Panc1 (cell line): ENCODE results near the gene ABCD4. TPM values are rescaled to one million over a fixed set of nuclear protein-coding genes. Genes with fewer than 3 reads are reported as not detected.

Experiments used
- ATAC-seq: fragments of 200-7000 bp; cut with Tn5 transposase; 2 replicates; pipeline ENCODE4 v1.9.1; 2020; ENCODE audit warnings: mild to moderate bottlenecking, moderate library complexity
- BruUV-seq: library from RNA; stranded (reverse); fragments of 400-500 nt; replicated peaks from 2 replicates; lab custom pipeline; 2021; lab: Mats Ljungman, UMichigan
- CTCF ChIA-PET: fragments of 300-600 bp; sonication (Branson Sonifier 250); formaldehyde crosslinking; loops from one replicate; lab custom pipeline; 2022; ENCODE audit warnings: antibody characterized with exemption; lab: Charles Lee
- POLR2A ChIA-PET: fragments of 300-600 bp; sonication (Branson Sonifier 250); formaldehyde crosslinking; loops from one replicate; lab custom pipeline; 2022; ENCODE audit warnings: antibody characterized with exemption; lab: Charles Lee
- DNase-seq: peaks from one replicate; pipeline ENCODE4 v3.0.0-alpha.2; 2010; ENCODE audit warnings: low read depth, low spot score
- H3K27ac ChIP-seq: 2 replicates; pipeline ENCODE4 v1.5.1; 2011; ENCODE audit warnings: mild to moderate bottlenecking, low read length, inconsistent platforms
- H3K27me3 ChIP-seq: fragments of 200-500 bp; sonication (Bioruptor generic); 2 replicates; pipeline ENCODE4 v1.6.0; 2014; ENCODE audit warnings: low read length, inconsistent platforms; ENCODE audit not compliant: control insufficient read depth, insufficient read depth
- H3K36me3 ChIP-seq: fragments of 200-500 bp; sonication (Bioruptor generic); 2 replicates; pipeline ENCODE4 v1.5.1; 2014; ENCODE audit warnings: inconsistent platforms, mild to moderate bottlenecking, low read length, moderate library complexity; ENCODE audit not compliant: control insufficient read depth, insufficient read depth
- H3K4me1 ChIP-seq: 2 replicates; pipeline ENCODE4 v1.5.1; 2011; ENCODE audit warnings: inconsistent platforms, mild to moderate bottlenecking, low read length, moderate library complexity; ENCODE audit not compliant: control insufficient read depth, insufficient read depth
- H3K4me3 ChIP-seq, 2 experiments: 2 replicates each; pipeline ENCODE4 v1.5.1; 2011 to 2012; ENCODE audit warnings: low read depth in 2 of 2, low read length in 2 of 2, mild to moderate bottlenecking in 2 of 2, inconsistent platforms in 1 of 2, moderate library complexity in 1 of 2
- H3K9me3 ChIP-seq: fragments of 200-500 bp; sonication (Bioruptor generic); 2 replicates; pipeline ENCODE4 v1.5.1; 2014; ENCODE audit warnings: low read depth, mild to moderate bottlenecking, inconsistent platforms, low read length, moderate library complexity; ENCODE audit not compliant: control insufficient read depth, insufficient read depth
- POLR2AphosphoS5 ChIP-seq: IDR thresholded peaks from 2 replicates; pipeline ENCODE4 v1.6.1; 2012; ENCODE audit warnings: mild to moderate bottlenecking, low read depth, low read length, moderate library complexity
- REST ChIP-seq, 2 experiments: IDR thresholded peaks; 2 replicates each; pipeline ENCODE4 v1.6.1; 2011 to 2012; ENCODE audit warnings: low read depth in 2 of 2, control low read depth in 1 of 2, low read length in 1 of 2, mild to moderate bottlenecking in 1 of 2, moderate library complexity in 1 of 2; ENCODE audit not compliant: insufficient read depth in 1 of 2
- SIN3A ChIP-seq: IDR thresholded peaks from 2 replicates; pipeline ENCODE4 v1.6.1; 2012; ENCODE audit warnings: low read depth, mild to moderate bottlenecking, low read length, moderate library complexity, borderline replicate concordance; ENCODE audit not compliant: insufficient read depth
- TCF7L2 ChIP-seq: IDR thresholded peaks from 2 replicates; pipeline ENCODE4 v1.6.1; 2011; ENCODE audit warnings: mild to moderate bottlenecking, low read depth, low read length, inconsistent platforms
- in situ Hi-C: cut with HindIII; loops from 2 replicates; pipeline ENCODE4 v1.10.0; 2016; ENCODE audit warnings: low sequenced_read_pairs, low pct_unique_long_range_greater_than_20kb
- intact Hi-C: fragments of 100-400 bp; cut with micrococcal nuclease; formaldehyde crosslinking; loops from one replicate; pipeline ENCODE4 v1.10.0; 2022; ENCODE audit not compliant: unreplicated experiment
- total RNA-seq: library from RNA; stranded (reverse); gene quantifications from one replicate; pipeline ENCODE4 v1.2.1, GENCODE V29; 2021; ENCODE audit not compliant: unreplicated experiment
- TF ChIP-seq, protein P1 (sequence below): fragments of 450-650 bp; IDR thresholded peaks from 2 replicates; pipeline ENCODE4 v1.5.1; 2017; ENCODE audit warnings: mild to moderate bottlenecking

The ABCD4 gene
- total RNA-seq, 1 experiment from 2014 or later, result 24.4 TPM

DNA sequence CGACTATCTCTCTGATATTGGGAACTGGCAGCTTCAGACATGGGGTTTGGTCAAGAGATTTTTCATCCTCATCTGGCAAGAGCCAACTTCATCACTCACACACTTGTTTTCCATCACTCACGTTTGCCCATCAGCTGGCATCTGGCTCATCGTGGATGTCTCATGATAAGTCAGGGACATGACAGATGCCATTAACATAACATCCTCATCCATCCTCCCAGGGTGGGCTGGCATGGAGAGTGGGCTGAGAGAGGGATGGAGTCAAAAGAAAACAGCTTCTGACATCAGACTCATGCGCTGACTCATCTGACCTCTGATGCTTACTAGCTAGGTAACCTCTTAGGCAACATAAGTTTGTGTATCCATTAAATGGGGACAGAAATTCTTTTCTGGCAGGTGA lies 65.3 kb downstream of the ABCD4 start:
- no TSS peak for BruUV-seq
- no peak for DNase-seq
- in situ Hi-C loops (no loop called here), intact Hi-C loops (no loop called here)
- Histone ChIP-seq H3K9me3 (no peaks in the 10 kb centered on the region), H3K27me3 (peaks cover 7% of the 10 kb centered on the region; the same call in 1 of the 2 replicates), H3K36me3 (no peaks in the 10 kb centered on the region), H3K4me3 (no peak overlapping the region), H3K4me1 (no peaks in the 10 kb centered on the region; the same call in 1 of the 2 replicates), H3K27ac (no peak overlapping the region)
- ChIA-PET CTCF (no interaction called here), POLR2A (no interaction called here)
- no peak for ATAC-seq
- TF ChIP-seq TCF7L2, result no peak
- TF ChIP-seq SIN3A, result no peak
- TF ChIP-seq POLR2AphosphoS5, result no peak
- TF ChIP-seq, protein P1, sequence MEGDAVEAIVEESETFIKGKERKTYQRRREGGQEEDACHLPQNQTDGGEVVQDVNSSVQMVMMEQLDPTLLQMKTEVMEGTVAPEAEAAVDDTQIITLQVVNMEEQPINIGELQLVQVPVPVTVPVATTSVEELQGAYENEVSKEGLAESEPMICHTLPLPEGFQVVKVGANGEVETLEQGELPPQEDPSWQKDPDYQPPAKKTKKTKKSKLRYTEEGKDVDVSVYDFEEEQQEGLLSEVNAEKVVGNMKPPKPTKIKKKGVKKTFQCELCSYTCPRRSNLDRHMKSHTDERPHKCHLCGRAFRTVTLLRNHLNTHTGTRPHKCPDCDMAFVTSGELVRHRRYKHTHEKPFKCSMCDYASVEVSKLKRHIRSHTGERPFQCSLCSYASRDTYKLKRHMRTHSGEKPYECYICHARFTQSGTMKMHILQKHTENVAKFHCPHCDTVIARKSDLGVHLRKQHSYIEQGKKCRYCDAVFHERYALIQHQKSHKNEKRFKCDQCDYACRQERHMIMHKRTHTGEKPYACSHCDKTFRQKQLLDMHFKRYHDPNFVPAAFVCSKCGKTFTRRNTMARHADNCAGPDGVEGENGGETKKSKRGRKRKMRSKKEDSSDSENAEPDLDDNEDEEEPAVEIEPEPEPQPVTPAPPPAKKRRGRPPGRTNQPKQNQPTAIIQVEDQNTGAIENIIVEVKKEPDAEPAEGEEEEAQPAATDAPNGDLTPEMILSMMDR, result no peak
- TF ChIP-seq REST (IDR thresholded peaks at IDR 0.05; ENCODE audit: insufficient read depth in 1 of 2, low read depth in 2 of 2, low read length in 1 of 2), result no peak

Other genes with a start within 250 kb of the ABCD4 start
- gene ALDH6A1, start 218.5 kb downstream of the ABCD4 start, total RNA-seq, result 2.1 TPM
- gene LIN52, start 218.0 kb downstream of the ABCD4 start, total RNA-seq, result 6.7 TPM
- not detected for gene VSX2, start 63.5 kb downstream of the ABCD4 start, total RNA-seq
- not detected for gene VRTN, start 45.5 kb upstream of the ABCD4 start, total RNA-seq
- not detected for gene SYNDIG1L, start 123.3 kb upstream of the ABCD4 start, total RNA-seq
- gene NPC2, start 190.4 kb upstream of the ABCD4 start, total RNA-seq, result 141 TPM
- 26.1 TPM for gene ISCA2, start 190.8 kb upstream of the ABCD4 start, total RNA-seq